Coronary artery (tissue), 2 donors: ENCODE data around the gene CDK2AP2.
"Not testable (repeated sequence)": the region's sequence is repeated elsewhere in the genome, so short reads cannot be mapped to it uniquely, and the experiment has no call there.

Source experiments
- DNase-seq: peaks from one replicate; pipeline ENCODE4 v3.0.0-alpha.2; 2017; ENCODE audit warnings: low spot score
- H3K27ac ChIP-seq, 2 donors: fragments of 200-600 bp; sonication (generic); one replicate each; pipeline ENCODE4 v1.5.1; 2016 to 2019
- H3K4me3 ChIP-seq: fragments of 200-600 bp; sonication (generic); 2 replicates; pipeline ENCODE4 v1.5.1; 2016; ENCODE audit warnings: mild to moderate bottlenecking, moderate library complexity
- CTCF ChIP-seq: fragments of 200-600 bp; sonication (generic); IDR thresholded peaks from one replicate; pipeline ENCODE4 v1.5.1; 2019; ENCODE audit warnings: antibody characterized with exemption

The CDK2AP2 gene

DNA sequence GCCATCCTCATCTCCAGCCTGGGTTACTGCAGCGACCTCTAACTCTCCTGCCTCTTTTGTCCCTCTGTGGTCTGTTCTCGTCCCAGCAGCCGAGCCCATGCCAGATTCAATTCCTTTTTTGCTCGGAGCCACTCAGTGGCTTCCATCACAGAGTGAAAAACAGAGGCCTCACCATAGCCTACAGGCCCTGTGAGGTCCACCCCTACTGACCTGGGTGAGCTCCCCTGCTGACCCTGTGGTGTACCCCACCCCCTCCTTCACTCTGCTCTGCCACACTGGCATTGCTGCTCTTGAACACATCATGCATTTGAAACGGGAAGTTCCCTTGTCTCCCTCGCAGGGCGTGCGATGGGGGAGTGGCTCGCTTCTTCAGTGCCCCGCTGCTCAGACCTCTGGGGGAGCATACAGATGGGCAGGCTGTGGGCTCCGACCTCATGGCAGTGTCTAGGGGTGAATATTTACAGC is 23.1 kb downstream of the CDK2AP2 start:
- no peak for TF ChIP-seq CTCF
- DNase-seq = no peak
- H3K4me3 ChIP-seq = peak overlapping the region; percentile 78
- peak overlapping the region in 1 of 2 donors; percentile 55 for H3K27ac ChIP-seq

GRCh38 chr11:67483831-67484665 is 23.9 kb downstream of the CDK2AP2 start:
- Histone ChIP-seq H3K27ac (peak overlapping the region; percentile 76 to 91), H3K4me3 (peak overlapping the region; percentile 78)
- DNase-seq = peak; percentile 73
- TF ChIP-seq CTCF = no peak

DNA sequence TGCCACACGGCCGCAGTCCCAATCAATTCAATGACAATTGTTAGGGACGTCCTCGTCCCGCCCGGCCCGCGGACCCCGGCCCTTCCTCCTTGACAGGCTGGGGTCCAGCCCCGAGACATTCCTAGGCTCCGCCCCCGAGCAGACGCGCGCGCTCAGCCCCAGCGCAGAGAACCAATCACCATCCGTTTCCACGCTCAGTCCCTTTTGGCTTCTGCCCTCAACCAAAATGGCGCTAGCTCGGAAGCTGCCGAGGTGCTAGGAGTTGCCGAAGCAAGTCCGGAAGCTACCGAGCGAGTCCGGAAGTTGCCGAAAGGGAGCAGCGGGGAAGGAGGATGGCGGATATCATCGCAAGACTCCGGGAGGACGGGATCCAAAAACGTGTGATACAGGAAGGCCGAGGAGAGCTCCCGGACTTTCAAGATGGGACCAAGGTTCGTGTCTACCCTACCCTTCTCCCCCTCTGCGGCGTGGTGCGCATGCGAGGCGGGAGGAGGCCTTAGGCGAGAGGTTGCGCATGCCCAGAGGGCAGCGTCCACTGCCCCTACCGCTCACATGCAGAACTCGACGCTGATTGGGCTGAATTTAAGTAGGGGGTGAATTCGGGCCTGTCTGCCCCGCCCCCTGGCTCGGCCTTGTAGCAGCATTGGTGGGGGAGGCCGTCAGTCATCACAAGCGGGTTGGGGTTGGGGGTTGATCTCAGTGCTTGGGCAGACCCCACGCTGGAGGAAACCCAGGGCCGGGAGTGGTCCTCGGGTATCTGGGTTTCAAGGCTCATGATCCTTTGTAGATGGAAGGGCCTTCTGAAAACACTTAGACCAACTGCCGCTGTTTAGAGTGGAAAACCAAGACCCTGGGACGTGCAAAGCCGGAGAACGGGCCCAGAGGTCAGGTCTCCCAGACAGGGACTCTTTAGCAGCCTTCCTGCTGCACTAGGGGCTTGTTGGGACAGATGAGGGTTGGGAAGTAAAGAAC is 24.8 kb downstream of the CDK2AP2 start, which contains the start of gene AIP:
AIP (plus strand) TSS at position 200 of the 972 bp plus-strand sequence; CDS start at position 333, 133 bp downstream.
- peak within 1 kb of the TSS; percentile 76 to 91 for H3K27ac ChIP-seq
- peak within 1 kb of the TSS; percentile 78 for H3K4me3 ChIP-seq
- TF ChIP-seq CTCF = no peak
- DNase-seq = peak; percentile 98

- peak overlapping the region; percentile 76 to 91 for H3K27ac ChIP-seq
- no peak for TF ChIP-seq CTCF
- DNase-seq = peak; percentile 58
- H3K4me3 ChIP-seq = peak overlapping the region; percentile 78
Observed at GRCh38 chr11:67482275-67482826, 25.6 kb downstream of the CDK2AP2 start.

- DNase-seq, H3K4me3 ChIP-seq, H3K27ac ChIP-seq: not testable (repeated sequence)
Observed at GRCh38 chr11:67477344-67478050, 30.5 kb downstream of the CDK2AP2 start.

DNA sequence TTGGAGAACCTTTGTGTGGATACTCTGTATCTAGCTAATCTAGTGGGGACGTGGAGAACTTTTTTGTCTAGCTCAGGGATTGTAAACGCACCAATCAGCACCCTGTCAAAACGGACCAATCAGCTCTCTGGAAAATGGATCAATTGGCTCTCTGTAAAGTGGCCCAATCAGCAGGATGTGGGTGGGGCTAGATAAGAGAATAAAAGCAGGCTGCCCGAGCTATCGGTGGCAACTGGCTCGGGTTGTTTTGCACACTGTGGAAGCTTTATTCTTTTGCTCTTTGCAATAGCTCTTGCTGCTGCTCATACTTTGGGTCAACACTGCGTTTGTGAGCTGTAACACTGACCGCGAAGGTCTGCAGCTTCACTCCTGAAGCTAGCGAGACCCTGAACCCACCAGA is 31.3 kb downstream of the CDK2AP2 start:
- not testable (repeated sequence) for H3K4me3 ChIP-seq, H3K27ac ChIP-seq, DNase-seq

GRCh38 chr11:67472882-67473281 is 35.1 kb downstream of the CDK2AP2 start:
- DNase-seq = no peak
- no peak overlapping the region for H3K4me3 ChIP-seq
- H3K27ac ChIP-seq = no peak overlapping the region
- TF ChIP-seq CTCF = no peak
